ENCODE data around the gene UPK1A. TPM values are rescaled to one million over a fixed set of nuclear protein-coding genes. Genes with fewer than 3 reads are reported as not detected.
A peak's percentile ranks its signal among the peaks of the same experiment; 100 is the strongest.

The UPK1A gene
- total and polyA plus RNA-seq, 2 of the 8 experiments (the other 6 are each of a cell fraction or from before 2014, with no cell fraction given) = 0.56 to 9.9 TPM

DNA sequence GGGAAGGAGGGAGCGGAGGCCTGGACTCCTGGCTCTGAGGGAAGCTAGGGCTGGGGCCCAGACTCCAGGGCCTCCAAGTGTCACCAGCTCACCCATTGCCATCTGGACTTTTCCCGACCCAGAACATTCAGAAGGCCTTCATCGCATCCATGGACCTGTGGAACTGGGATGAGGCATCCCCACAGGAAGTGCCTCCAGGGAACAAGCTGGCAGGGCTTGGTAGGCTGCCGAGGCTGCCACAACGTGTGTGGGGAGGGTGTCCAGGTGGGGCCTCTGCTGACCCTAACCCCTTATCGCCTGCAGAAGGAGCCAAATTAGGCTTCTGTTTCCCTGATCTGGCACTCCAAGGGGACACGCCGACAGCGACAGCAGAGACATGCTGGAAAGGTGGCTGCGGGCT, 24.0 kb upstream of the UPK1A start:
- peak overlapping the region in 3 of 4 experiments; percentile 17 to 63 (median 29); a peak in 3 of 8 replicates for H3K4me3 ChIP-seq (ENCODE audit: extremely low read depth in 1 of 4, insufficient read depth in 2 of 4, low read depth in 3 of 4, low read length in 4 of 4)
- H3K18ac ChIP-seq (ENCODE audit: extremely low read depth, low read length) = peak overlapping the region; percentile 15; the same call in 1 of the 2 replicates
- H2AK5ac ChIP-seq (ENCODE audit: low read depth, low read length) = 0 out of 2 replicates have a peak overlapping the region, but pooled peaks have one; percentile 1
- no peak overlapping the region for H4K5ac ChIP-seq (ENCODE audit: insufficient read length, low read depth, low read length)
- H3K27ac ChIP-seq (ENCODE audit: low read depth, low read length) = no peak overlapping the region
- H4K91ac ChIP-seq (replicated peaks; ENCODE audit: insufficient read length, low read length) = peak overlapping the region; percentile 31
- peaks cover 0 to 6% (median 3%) of the 10 kb centered on the region in 4 experiments; a peak in 4 of 7 replicates for H3K27me3 ChIP-seq (replicated peaks in 1 of 4; ENCODE audit: control insufficient read depth in 3 of 4, extremely low read depth in 1 of 4, insufficient read depth in 3 of 4, low read length in 3 of 4)
- peak overlapping the region; percentile 62; the same call in 1 of the 2 replicates for H2BK20ac ChIP-seq (ENCODE audit: low read length)
- peaks cover 16% of the 10 kb centered on the region; the same call in 1 of the 2 replicates for H3K23me2 ChIP-seq (ENCODE audit: low read depth, low read length)
- 73% methylated on average over 10 of the region's 10 CpGs; no CpG with 5 or more reads in 1 of the 2 experiments for WGBS, 2 experiments (ENCODE audit: extremely low coverage in 1 of 2, insufficient coverage in 1 of 2, insufficient read length in 1 of 2, insufficient replicate concordance in 2 of 2, low coverage in 1 of 2, low lambda C conversion rate in 2 of 2, missing lambda C conversion rate in 1 of 2)
- peak overlapping the region; percentile 13; the same call in 1 of the 2 replicates for H2BK5ac ChIP-seq (ENCODE audit: low read depth, low read length)
- H3K36me3 ChIP-seq (ENCODE audit: control insufficient read depth in 2 of 4, insufficient read depth in 4 of 4, low read length in 3 of 4) = peaks cover 0 to 6% (median 2%) of the 10 kb centered on the region in 4 experiments; a peak in 4 of 8 replicates
- H4K20me1 ChIP-seq (replicated peaks in 1 of 2; ENCODE audit: control insufficient read depth in 1 of 2, insufficient read depth in 2 of 2, low read length in 2 of 2) = no peaks in the 10 kb centered on the region
- no peak for FAIRE-seq
- TF ChIP-seq RFX5 (IDR thresholded peaks at IDR 0.05; ENCODE audit: borderline replicate concordance, low read depth, low read length) (no peak), BRCA1 (IDR thresholded peaks at IDR 0.05; ENCODE audit: low read depth, low read length) (no peak), SP1 (IDR thresholded peaks at IDR 0.05; ENCODE audit: low read depth, low read length) (no peak), TBP (IDR thresholded peaks at IDR 0.05; ENCODE audit: low read depth, low read length) (no peak), CTBP2 (IDR thresholded peaks at IDR 0.05; ENCODE audit: borderline replicate concordance, insufficient read depth, insufficient read length, low read length) (no peak), KDM1A (IDR thresholded peaks at IDR 0.05; ENCODE audit: borderline replicate concordance, low read length) (no peak), POLR2AphosphoS5 (IDR thresholded peaks at IDR 0.05; ENCODE audit: low read depth, low read length) (no peak), RBBP5 (IDR thresholded peaks at IDR 0.05; ENCODE audit: borderline replicate concordance, low read depth, low read length) (no peak), RXRA (IDR thresholded peaks at IDR 0.05; ENCODE audit: insufficient read depth, low read depth, low read length) (no peak), SIX5 (IDR thresholded peaks at IDR 0.05; ENCODE audit: low read depth, low read length) (no peak)
- peak overlapping the region; percentile 81; the same call in 1 of the 2 replicates for H2BK12ac ChIP-seq (ENCODE audit: low read depth, low read length)
- H3K23ac ChIP-seq (ENCODE audit: insufficient read length) = no peak overlapping the region
- ChIA-PET POLR2A (ENCODE audit: partially characterized antibody) (interaction anchor here (1.0 to 3.4 kb wide), 8 partner anchors 8 to 132 kb away, joined by 3 to 13 read pairs (median 4); partner anchors contain the start of gene ATP4A), CTCF (ENCODE audit: partially characterized antibody) (interaction anchor here (1.0 to 1.5 kb wide), 3 partner anchors 11 to 29 kb away, joined by 4 read pairs; no protein-coding TSS in a partner anchor)
- no peak overlapping the region for H2AFZ ChIP-seq (ENCODE audit: low read length)
- peak overlapping the region; percentile 63 to 85; a peak in 3 of 4 replicates for H3K4me2 ChIP-seq (ENCODE audit: insufficient read depth in 1 of 2, low read depth in 2 of 2, low read length in 2 of 2)
- peak in 1 of 2 experiments; percentile 51 for DNase-seq (ENCODE audit: low read depth in 1 of 2, low spot score in 2 of 2)
- no peaks in the 10 kb centered on the region for H3K79me2 ChIP-seq (ENCODE audit: control insufficient read depth in 1 of 2, insufficient read depth in 2 of 2, low read length in 2 of 2)
- H2BK120ac ChIP-seq (replicated peaks; ENCODE audit: low read depth, low read length) = no peak overlapping the region
- no peak overlapping the region for H3K56ac ChIP-seq (replicated peaks; ENCODE audit: insufficient read length, low read depth, low read length)
- H3K14ac ChIP-seq (ENCODE audit: insufficient read length) = no peak overlapping the region
- peak overlapping the region; percentile 75 for H4K8ac ChIP-seq (ENCODE audit: extremely low read depth, insufficient read depth, low read length)
- no peak overlapping the region for H3K4ac ChIP-seq (replicated peaks; ENCODE audit: insufficient read length, low read depth, low read length)
- H2BK15ac ChIP-seq (ENCODE audit: low read length) = peak overlapping the region; percentile 25; the same call in 1 of the 2 replicates
- no peaks in the 10 kb centered on the region for H3K9me3 ChIP-seq (ENCODE audit: insufficient read depth in 2 of 2, low read depth in 1 of 2, low read length in 1 of 2)
- no peak overlapping the region for H3K9ac ChIP-seq (replicated peaks in 1 of 4; ENCODE audit: extremely low read depth in 1 of 4, low read depth in 3 of 4, low read length in 3 of 4)
- no peaks in the 10 kb centered on the region for H3K79me1 ChIP-seq (ENCODE audit: low read depth, low read length)
- peaks cover 7 to 30% (median 18%) of the 10 kb centered on the region in 4 experiments for H3K4me1 ChIP-seq (replicated peaks in 1 of 4; ENCODE audit: control insufficient read depth in 3 of 4, insufficient read depth in 4 of 4, low read length in 3 of 4)

Data from H1 (cell line).